ENCODE data around the gene OTUD7B.
A peak's percentile ranks its signal among the peaks of the same experiment; 100 is the strongest.
"Not testable (repeated sequence)": the region's sequence is repeated elsewhere in the genome, so short reads cannot be mapped to it uniquely, and the experiment has no call there.

The OTUD7B gene

DNA sequence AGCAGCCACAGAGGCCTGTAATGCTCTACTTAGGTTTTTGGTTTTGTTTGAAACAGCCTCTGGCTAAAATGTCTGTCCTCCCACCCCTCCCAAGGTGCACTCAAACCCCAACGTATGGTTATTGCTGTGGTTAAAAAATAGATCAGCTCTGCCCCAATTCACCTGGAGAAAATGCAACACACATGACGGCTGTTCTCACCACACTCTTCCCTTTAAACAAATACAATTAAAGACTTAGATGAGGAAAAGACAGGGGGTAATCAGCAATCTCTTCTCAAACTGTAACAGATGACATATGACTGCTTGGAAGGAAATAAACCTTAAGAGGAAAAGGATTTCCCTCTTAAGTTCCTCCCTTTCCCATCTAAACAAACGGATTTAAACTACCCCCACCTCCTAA is 67.6 kb downstream of the OTUD7B start:
- DNase-seq (ENCODE audit: low read depth) = no peak

- no peak for DNase-seq (ENCODE audit: low read depth)
Measured at GRCh38 chr1:149942207-149942606, 68.3 kb downstream of the OTUD7B start.

DNA sequence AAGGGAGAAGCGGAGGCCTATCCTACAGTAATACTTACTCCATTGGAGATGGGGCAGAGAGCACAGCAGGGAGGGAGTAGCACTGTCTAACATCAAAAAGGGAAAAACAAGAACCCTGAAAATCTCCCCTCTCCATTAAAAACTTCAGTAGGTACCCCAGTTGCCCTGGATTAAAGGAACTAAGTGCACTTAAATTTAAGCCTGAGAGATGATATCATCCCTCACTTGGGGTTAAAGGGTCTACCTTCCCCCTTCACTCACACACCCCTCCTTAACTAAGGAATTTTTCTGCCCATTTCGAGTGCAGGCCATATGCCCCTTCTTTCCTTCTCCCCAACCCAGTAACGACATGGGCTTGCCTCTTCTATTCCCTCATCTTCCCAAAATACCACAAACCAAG is 70.1 kb downstream of the OTUD7B start:
- DNase-seq (ENCODE audit: low read depth) = no peak

- not testable (repeated sequence) for DNase-seq (ENCODE audit: low read depth)
Measured at GRCh38 chr1:149938668-149939003, 71.9 kb downstream of the OTUD7B start.

DNA sequence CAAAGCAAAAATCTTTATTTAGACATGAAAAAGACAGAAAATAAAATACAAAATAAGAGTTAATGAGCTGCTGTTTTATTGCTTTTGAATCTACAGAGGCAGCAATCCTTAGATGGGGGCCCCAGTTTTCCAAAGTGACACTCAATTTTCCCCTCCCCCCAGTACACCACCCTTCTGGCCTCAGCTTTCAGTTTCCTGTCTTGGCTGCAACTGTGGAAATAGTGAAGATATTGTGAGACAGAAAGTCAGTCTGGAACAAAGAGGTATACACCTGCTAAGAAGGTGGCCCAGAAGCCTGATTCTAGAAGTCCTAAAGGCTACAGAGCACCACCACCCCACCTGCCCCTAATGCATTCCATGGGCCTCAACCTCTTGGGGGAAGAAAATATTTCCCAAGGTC is 72.8 kb downstream of the OTUD7B start:
- DNase-seq (ENCODE audit: low read depth) = no peak

- no peak for DNase-seq (ENCODE audit: low read depth)
Measured at GRCh38 chr1:149936992-149937705, 73.4 kb downstream of the OTUD7B start.

- DNase-seq (ENCODE audit: low read depth) = no peak
Measured at GRCh38 chr1:149936170-149936991, 74.1 kb downstream of the OTUD7B start, which contains the start of gene MTMR11. Gene MTMR11 (minus strand): TSS chr1:149936879. CDS start chr1:149936647, 232 bp downstream.

DNA sequence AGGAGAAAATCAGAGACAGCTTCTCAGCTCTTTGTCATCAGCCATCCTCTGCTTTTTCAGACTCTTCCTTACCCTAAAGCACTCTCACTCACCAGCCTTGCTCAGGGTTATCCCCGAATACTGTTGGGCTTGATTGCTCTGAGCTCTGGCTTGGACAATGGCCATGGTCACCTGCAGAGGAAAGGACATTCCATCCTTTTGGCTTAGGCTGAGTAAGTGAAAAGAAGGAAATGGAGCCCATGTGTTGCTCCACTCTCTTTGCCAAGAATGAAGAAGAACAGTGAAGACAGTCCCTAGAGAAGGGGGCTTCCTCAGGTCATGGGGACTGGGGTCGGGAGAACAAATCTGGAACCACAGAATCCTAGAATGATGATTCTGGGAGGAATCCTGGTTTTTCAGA is 76.2 kb downstream of the OTUD7B start:
- no peak for DNase-seq (ENCODE audit: low read depth)

- DNase-seq (ENCODE audit: low read depth) = no peak
Measured at GRCh38 chr1:149933208-149933607, 77.3 kb downstream of the OTUD7B start.

GRCh38 chr1:149932474-149932873 is 78.1 kb downstream of the OTUD7B start:
- DNase-seq (ENCODE audit: low read depth) = no peak

DNA sequence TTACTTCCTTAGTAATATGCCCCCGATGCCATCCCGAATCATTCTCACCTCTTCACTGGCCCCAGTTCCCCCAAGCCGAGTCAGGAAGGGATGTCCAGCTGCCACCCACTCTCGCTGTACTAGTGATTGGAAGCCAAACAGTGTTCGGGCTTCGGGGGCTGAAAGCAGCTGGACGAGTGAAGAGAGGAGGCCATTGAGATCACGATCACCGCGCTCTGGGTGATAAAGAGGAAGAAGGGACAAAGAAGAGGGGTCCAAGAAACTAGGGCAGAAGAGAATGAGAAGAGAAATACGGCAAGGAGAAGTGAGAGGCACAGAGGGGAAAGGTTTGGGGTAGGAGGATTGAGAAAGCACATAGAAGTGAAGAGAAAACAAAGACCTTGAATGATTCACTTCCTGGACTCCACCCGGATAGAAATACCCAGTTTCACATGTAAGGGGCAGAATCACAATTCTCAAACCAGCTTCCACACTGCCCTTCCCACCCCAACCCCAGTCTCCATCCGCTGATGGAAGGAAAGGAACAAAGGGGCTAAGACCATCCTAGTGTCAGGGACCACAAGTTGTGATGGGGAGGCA is 79.2 kb downstream of the OTUD7B start:
- DNase-seq (ENCODE audit: low read depth) = no peak

DNA sequence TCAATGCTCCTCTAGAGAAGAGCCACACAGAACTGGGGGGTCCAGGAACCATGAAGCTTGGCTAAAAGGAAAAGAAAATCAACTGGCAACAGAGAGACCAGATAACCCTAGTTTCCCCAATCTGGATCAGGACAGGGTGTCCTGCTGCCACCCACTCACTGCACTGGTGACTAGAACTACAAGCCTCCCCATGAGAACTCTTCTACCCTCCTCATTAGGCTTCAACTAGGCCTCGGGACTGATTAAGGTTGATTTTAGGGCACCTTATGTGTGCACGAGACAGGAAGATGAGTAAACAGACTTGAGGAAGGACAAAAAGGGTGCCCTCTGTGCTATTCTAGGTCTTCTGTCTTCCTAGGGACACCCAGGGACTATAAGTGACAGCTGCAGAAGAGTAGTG is 80.7 kb downstream of the OTUD7B start:
- no peak for DNase-seq (ENCODE audit: low read depth)

- DNase-seq (ENCODE audit: low read depth) = no peak
Measured at GRCh38 chr1:149928401-149928724, 82.2 kb downstream of the OTUD7B start.

GRCh38 chr1:149927563-149928400 is 82.7 kb downstream of the OTUD7B start, which contains the start of gene SF3B4:
Gene SF3B4 (minus strand): TSS chr1:149927803. CDS start chr1:149927759, 44 bp downstream.
- peak; percentile 53 for DNase-seq (ENCODE audit: low read depth)

- no peak for DNase-seq (ENCODE audit: low read depth)
Measured at GRCh38 chr1:149927056-149927562, 83.4 kb downstream of the OTUD7B start.

- DNase-seq (ENCODE audit: low read depth) = no peak
Measured at GRCh38 chr1:149926296-149926695, 84.2 kb downstream of the OTUD7B start.

DNA sequence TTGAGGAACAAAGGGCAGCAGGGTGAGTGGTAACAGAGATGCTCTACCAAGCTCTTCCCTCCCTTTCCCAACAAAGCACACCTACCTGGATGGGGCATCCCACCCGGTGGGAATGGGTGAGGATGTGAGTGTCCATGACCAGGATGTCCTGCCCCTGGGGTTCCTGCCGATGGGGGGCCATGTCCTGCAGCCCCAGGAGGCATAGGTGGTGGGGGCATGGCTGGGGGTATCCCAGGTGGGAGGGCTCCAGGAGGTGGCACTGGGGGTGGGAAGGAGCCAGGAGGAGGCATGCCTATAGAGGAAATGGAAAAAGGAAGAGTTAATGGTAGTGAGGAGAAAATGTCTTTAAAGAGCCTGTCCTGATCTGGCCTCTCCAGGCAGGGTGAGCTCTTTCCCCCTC is 84.8 kb downstream of the OTUD7B start:
- DNase-seq (ENCODE audit: low read depth) = no peak

GRCh38 chr1:149925345-149925744 is 85.2 kb downstream of the OTUD7B start:
- no peak for DNase-seq (ENCODE audit: low read depth)

DNA sequence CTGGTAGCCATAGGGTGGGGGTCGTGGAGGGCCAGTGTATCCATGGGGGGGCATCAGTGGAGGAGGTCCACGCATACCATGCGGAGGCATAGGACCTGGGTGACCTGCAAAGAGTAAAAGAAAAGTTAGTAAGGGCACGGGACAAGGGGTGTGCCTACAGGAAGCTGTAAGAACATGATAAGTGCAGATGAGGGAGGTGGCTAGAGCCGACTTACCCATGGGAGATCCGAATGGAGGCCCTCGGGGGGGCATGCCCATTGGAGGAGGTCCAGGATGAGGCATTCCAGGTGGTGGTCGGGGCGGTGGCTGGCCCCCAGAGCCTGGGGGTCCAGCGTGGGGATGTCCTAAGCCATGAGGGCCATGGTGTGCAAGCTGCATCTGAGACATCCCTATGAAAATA is 86.9 kb downstream of the OTUD7B start:
- DNase-seq (ENCODE audit: low read depth) = no peak

- DNase-seq (ENCODE audit: low read depth) = no peak
Measured at GRCh38 chr1:149917571-149918144, 92.9 kb downstream of the OTUD7B start, which contains the start of gene SV2A. Gene SV2A (minus strand): TSS chr1:149917844. CDS start chr1:149913840, 4,004 bp downstream.

GRCh38 chr1:149916898-149917252 is 93.7 kb downstream of the OTUD7B start:
- no peak for DNase-seq (ENCODE audit: low read depth)

Measured in GM04503 (cell line).